AG09319 (cell line): Measurements from ENCODE around the gene CYP27B1.
A peak's percentile ranks its signal among the peaks of the same experiment; 100 is the strongest.

Source experiments
- DNase-seq: peaks from one replicate; pipeline ENCODE4 v3.0.0-alpha.2; 2010; ENCODE audit warnings: low read depth; ENCODE audit errors: extremely low read depth
- CTCF ChIP-seq: IDR thresholded peaks from 2 replicates; pipeline ENCODE4 v1.5.1; 2011; ENCODE audit warnings: low read depth, mild to moderate bottlenecking, inconsistent platforms, low read length, moderate library complexity

Gene CYP27B1

GRCh38 chr12:57783466-57783801 lies 16.6 kb upstream of the CYP27B1 start:
- TF ChIP-seq CTCF: no peak

DNA sequence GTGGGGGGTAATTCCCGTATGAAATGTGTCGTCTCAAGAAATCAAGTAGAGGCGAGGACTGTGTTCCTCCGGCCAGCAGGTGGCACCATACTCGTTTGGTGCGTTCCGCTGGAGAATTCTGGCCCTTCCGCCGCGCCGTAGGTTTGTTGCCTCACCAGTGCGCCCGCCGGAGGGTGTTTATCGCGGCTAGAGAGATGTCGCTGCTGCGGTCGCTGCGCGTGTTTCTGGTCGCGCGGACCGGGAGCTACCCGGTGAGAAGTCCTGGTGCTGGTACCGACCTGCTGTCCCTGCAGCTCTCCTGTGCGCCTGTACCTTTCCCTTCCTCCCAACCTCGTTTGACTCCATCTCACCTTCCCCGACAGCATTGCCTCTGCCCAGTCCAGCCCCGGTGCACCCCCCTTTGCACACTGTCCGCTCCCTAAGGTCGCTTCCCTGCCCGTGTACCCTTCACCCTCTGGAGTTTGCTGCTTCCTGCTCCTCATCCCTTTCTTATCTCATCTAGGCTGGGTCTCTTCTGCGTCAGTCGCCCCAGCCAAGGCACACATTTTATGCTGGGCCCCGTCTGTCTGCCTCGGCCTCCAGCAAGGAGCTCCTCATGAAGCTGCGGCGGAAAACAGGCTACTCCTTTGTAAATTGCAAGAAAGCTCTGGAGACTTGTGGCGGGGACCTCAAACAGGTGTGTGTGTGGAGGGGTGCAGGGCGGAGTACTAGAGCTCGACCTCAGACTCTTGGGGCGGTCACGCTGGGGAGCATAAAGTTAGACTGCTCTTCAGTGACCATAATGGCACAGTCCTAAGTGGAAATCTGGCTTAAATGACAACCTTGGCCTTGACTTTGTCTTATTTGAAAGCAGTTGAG lies 16.0 kb upstream of the CYP27B1 start, which contains the start of gene TSFM:
Gene TSFM, plus strand, starts transcription at position 180 of the 858 bp plus-strand sequence. Its CDS starts 15 bp downstream, at position 195.
- peak; percentile 91 for TF ChIP-seq CTCF
- DNase-seq: peak; percentile 86

More at GRCh38 chr12:57783466-57783801, 16.6 kb upstream of the CYP27B1 start:
- DNase-seq: no peak

DNA sequence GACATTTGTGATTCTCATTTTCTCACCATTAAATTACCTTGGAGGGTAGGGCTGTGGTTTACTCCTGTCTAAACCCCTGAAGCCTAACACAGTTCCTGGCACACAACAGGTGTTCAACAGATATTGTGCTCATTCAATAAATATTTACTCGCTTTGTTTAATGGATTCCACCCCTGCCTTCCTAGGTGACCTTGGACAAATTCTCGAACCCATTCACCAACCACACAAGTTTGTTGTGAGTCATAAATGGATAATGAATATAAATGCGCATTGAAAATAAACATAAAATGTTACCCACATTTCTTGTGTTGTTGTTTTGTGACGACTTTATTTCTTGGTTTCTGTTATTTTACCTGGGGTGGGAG lies 15.3 kb upstream of the CYP27B1 start:
- TF ChIP-seq CTCF: no peak
- no peak for DNase-seq

- no peak for TF ChIP-seq CTCF
- no peak for DNase-seq
These were observed 14.9 kb upstream of the CYP27B1 start for GRCh38 chr12:57781801-57782200.

- no peak for TF ChIP-seq CTCF
- DNase-seq: no peak
These were observed 14.4 kb upstream of the CYP27B1 start for GRCh38 chr12:57781244-57781643.

DNA sequence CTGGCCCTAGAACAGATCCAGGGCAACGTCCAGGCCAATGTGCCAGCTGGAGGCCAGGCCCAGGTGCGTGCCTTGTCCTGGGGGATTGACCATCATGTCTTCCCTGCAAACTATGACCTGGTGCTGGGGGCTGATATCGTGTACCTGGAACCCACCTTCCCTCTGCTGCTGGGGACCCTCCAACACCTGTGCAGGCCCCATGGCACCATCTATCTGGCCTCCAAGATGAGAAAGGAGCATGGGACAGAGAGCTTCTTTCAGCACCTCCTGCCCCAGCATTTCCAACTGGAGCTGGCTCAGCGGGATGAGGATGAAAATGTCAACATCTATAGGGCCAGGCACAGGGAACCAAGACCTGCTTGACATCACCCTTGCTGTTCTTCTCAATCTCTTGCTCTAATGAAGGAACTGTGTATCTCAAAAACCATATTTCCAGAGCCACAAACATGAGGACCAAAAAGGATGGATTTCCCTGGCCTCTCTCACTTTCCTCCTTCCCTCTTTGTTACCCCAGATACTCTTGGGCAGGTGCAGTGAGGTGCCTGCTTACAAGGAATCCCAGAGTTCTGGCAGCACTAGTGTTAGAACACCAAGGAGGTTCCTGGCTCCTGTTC lies 13.5 kb upstream of the CYP27B1 start:
- no peak for TF ChIP-seq CTCF
- no peak for DNase-seq

- no peak for TF ChIP-seq CTCF
These were observed 12.9 kb upstream of the CYP27B1 start for GRCh38 chr12:57779736-57780135.

More at GRCh38 chr12:57779736-57780135, 12.9 kb upstream of the CYP27B1 start:
- no peak for DNase-seq
